OCI-LY1 (cell line): Measurements from ENCODE around the gene CSNK1A1.
"Not testable (repeated sequence)": the region's sequence is repeated elsewhere in the genome, so short reads cannot be mapped to it uniquely, and the experiment has no call there.

Experiments
- CTCF ChIP-seq: fragments of 200-600 bp; sonication (generic), shearing (Covaris generic); IDR thresholded peaks from 2 replicates; pipeline ENCODE4 v1.5.1; 2017; ENCODE audit warnings: mild to moderate bottlenecking, antibody characterized with exemption, low read length, moderate library complexity, mixed read lengths
- EZH2 ChIP-seq: fragments of 200-600 bp; sonication (generic), shearing (Covaris generic); IDR thresholded peaks from 2 replicates; pipeline ENCODE4 v1.8.0; 2017; ENCODE audit warnings: borderline replicate concordance, mixed run types, mild to moderate bottlenecking, antibody characterized with exemption, low read length, moderate library complexity, mixed read lengths

DNA sequence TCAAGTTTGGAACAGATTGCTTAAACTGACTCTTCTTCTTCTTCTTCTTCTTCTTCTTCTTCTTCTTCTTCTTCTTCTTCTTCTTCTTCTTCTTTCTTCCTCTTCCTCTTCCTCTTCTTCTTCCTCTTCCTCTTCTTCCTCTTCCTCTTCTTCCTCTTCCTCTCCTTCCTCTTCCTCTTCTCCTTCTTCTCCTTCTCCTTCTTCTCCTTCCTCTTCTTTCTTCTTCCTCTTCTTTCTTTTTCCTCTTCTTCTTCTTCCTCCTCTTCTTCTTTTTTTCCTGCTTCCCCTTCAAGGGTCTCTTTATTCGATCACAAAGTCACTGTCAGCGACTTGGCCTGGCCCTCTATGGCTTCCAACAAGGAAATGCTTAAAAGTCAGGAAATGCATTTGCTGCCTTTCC lies 47.0 kb upstream of the CSNK1A1 start:
- not testable (repeated sequence) for TF ChIP-seq CTCF, EZH2
